H1 (cell line): ENCODE measurements around the gene FOXP4. TPM values are rescaled to one million over a fixed set of nuclear protein-coding genes. Genes with fewer than 3 reads are reported as not detected.
A peak's percentile ranks its signal among the peaks of the same experiment; 100 is the strongest.

Experiments used
- ASH2L ChIP-seq: fragments of 200-600, 300-600 bp; sonication (generic); IDR thresholded peaks from one replicate; pipeline ENCODE4 v1.7.1; 2017; ENCODE audit warnings: low read length
- BACH1 ChIP-seq: IDR thresholded peaks from 2 replicates; pipeline ENCODE4 v1.6.1; 2012; ENCODE audit warnings: low read length, improper control_type of control experiment
- CBX8 ChIP-seq: fragments of 300-800, 300-1000 bp; sonication (generic); IDR thresholded peaks from 2 replicates; pipeline ENCODE4 v1.7.1; 2016; ENCODE audit warnings: low read depth, low read length, borderline replicate concordance
- EGR1 ChIP-seq: IDR thresholded peaks from 2 replicates; pipeline ENCODE4 v1.6.1; 2011; ENCODE audit warnings: low read depth, low read length, borderline replicate concordance
- EZH2 ChIP-seq: fragments of 200-600 bp; sonication (generic); IDR thresholded peaks from 2 replicates; pipeline ENCODE4 v1.7.1; 2012; ENCODE audit warnings: low read depth, mild to moderate bottlenecking, moderate library complexity, low read length, inconsistent platforms; ENCODE audit not compliant: severe bottlenecking
- HDAC2 ChIP-seq, 2 experiments: fragments of 300-600 bp in 1 of 2; sonication (generic) in 1 of 2; IDR thresholded peaks; 2 replicates each; pipeline ENCODE4 v1.6.1; 2011 to 2012; ENCODE audit warnings: low read depth in 2 of 2, low read length in 2 of 2, mild to moderate bottlenecking in 2 of 2, moderate library complexity in 2 of 2, borderline replicate concordance in 1 of 2, inconsistent platforms in 1 of 2
- JUN ChIP-seq: IDR thresholded peaks from 2 replicates; pipeline ENCODE4 v1.6.1; 2011; ENCODE audit warnings: low read depth, mild to moderate bottlenecking, improper control_type of control experiment, low read length
- KDM4A ChIP-seq: IDR thresholded peaks from one replicate; pipeline ENCODE4 v1.7.1; 2012; ENCODE audit warnings: low read depth, mild to moderate bottlenecking, moderate library complexity, low read length, inconsistent platforms; ENCODE audit not compliant: severe bottlenecking
- KDM5A ChIP-seq: fragments of 200-600 bp; IDR thresholded peaks from 2 replicates; pipeline ENCODE4 v1.7.1; 2012; ENCODE audit warnings: mild to moderate bottlenecking, low read length, inconsistent platforms, mixed read lengths
- MAFK ChIP-seq: IDR thresholded peaks from 2 replicates; pipeline ENCODE4 v1.6.1; 2012; ENCODE audit warnings: low read depth, mild to moderate bottlenecking, improper control_type of control experiment, low read length
- POU5F1 ChIP-seq: IDR thresholded peaks from 2 replicates; pipeline ENCODE4 v1.6.1; 2011; ENCODE audit warnings: low read depth, mild to moderate bottlenecking, low read length, moderate library complexity
- RBBP5 ChIP-seq: IDR thresholded peaks from 2 replicates; pipeline ENCODE4 v1.7.1; 2012; ENCODE audit warnings: low read depth, mild to moderate bottlenecking, inconsistent platforms, low read length, moderate library complexity, borderline replicate concordance
- RNF2 ChIP-seq: fragments of 200-900, 300-1000 bp; sonication (generic); IDR thresholded peaks from 2 replicates; pipeline ENCODE4 v1.7.1; 2016; ENCODE audit warnings: borderline replicate concordance, low read depth, mild to moderate bottlenecking, antibody characterized with exemption, low read length; ENCODE audit not compliant: poor library complexity, severe bottlenecking; ENCODE audit errors: missing control alignments
- RXRA ChIP-seq: IDR thresholded peaks from 2 replicates; pipeline ENCODE4 v1.6.1; 2011; ENCODE audit warnings: low read depth, mild to moderate bottlenecking, low read length, moderate library complexity; ENCODE audit not compliant: insufficient read depth
- SIRT6 ChIP-seq: IDR thresholded peaks from one replicate; pipeline ENCODE4 v1.7.1; 2012; ENCODE audit warnings: low read length, inconsistent platforms
- SIX5 ChIP-seq: IDR thresholded peaks from 2 replicates; pipeline ENCODE4 v1.6.1; 2011; ENCODE audit warnings: mild to moderate bottlenecking, low read depth, low read length
- SP1 ChIP-seq: IDR thresholded peaks from 2 replicates; pipeline ENCODE4 v1.6.1; 2011; ENCODE audit warnings: low read depth, low read length
- SUZ12 ChIP-seq: fragments of 200-600 bp; sonication (generic); IDR thresholded peaks from 2 replicates; pipeline ENCODE4 v1.6.1; 2012; ENCODE audit warnings: mild to moderate bottlenecking, inconsistent platforms, low read length, moderate library complexity, mixed read lengths
- TAF7 ChIP-seq: optimal IDR thresholded peaks from 2 replicates; pipeline ENCODE3; 2011; ENCODE audit warnings: low read depth, mild to moderate bottlenecking, inconsistent platforms, low read length, moderate library complexity, borderline replicate concordance
- TBP ChIP-seq: IDR thresholded peaks from 2 replicates; pipeline ENCODE4 v1.6.1; 2011; ENCODE audit warnings: low read depth, low read length, improper control_type of control experiment
- TEAD4 ChIP-seq: IDR thresholded peaks from 2 replicates; pipeline ENCODE4 v1.6.1; 2012; ENCODE audit warnings: low read depth, low read length, inconsistent platforms, mixed read lengths
- polyA plus RNA-seq, 7 experiments: library from polyadenylated mRNA; depleted of rRNA in 3 of 7; stranded (reverse) in 5 of 7; unstranded in 2 of 7; fragments of >200 nt in 5 of 7; fragments of 200-250 nt in 2 of 7; gene quantifications; 1 replicate in 5 of 7; 2 replicates in 1 of 7; 4 replicates in 1 of 7; pipeline versions ENCODE4 v1.2.1 to v1.2.3, GENCODE V29; 2011 to 2013; ENCODE audit warnings: missing spikeins in 2 of 7, mixed read lengths in 2 of 7
- total RNA-seq: library from RNA; stranded (reverse); fragmentation: NEBNext Ultra II Directional; extraction: Animal tissue kit (Norgen Biotek cat#: 25700); gene quantifications from 2 replicates; pipeline ENCODE4 v1.2.1, GENCODE V29; 2021
- TF ChIP-seq, protein P1 (sequence below): IDR thresholded peaks from 2 replicates; pipeline ENCODE4 v1.6.1; 2011; ENCODE audit warnings: low read depth, mild to moderate bottlenecking, low read length; ENCODE audit not compliant: insufficient read depth

Gene FOXP4
- total and polyA plus RNA-seq, 2 of the 8 experiments (the other 6 are each of a cell fraction or from before 2014, with no cell fraction given): 4.8 to 13.3 TPM

DNA sequence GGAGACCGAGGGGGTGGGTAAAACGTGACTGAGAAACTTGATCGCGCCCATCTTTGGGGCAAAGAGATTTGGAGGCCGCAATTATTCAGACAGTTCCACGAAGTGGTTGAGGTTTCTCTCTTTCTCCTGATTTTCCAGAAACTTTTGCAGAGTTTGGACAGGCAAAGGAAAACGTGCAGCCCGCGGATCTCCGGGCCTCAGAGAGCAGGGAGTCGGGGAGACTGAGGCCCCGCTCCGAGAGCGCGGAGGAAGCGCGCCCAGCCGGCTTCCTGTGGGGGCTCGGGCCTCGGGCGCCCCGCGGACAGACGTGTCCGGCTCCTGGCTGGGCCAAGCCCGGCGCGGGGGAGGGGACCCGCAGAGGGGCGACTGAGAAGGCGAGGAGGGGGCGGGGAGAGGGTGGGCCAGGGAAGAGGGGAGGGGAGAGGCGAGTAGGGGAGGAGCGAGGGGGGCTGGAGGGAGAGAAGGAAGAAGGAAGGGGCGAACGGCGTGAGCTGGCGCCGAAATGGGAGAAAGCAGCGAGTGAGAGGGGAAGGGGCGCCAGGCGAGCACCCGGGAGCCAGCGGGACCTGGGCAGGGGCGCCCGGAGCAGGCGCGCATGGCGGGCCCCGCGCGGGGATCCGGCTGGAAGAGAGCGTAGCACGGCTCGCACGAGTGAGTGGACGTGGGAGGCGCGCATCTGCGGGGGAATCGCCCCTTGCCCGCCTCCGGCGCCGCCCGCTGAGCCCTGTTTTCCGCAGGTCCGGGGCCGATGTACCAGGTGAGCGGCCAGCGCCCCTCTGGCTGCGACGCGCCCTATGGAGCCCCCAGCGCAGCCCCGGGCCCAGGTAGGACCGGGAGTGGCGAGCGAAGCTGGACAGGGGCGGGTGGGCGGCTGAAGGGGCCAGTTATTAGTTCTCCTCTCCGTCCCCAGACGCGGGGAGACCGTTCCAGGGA is 92.1 kb downstream of the FOXP4 start, which contains the start of gene MDFI (continued):
- TF ChIP-seq TEAD4 (no peak), TAF7 (no peak), ASH2L (no peak), HDAC2 (IDR thresholded peaks at IDR 0.05; ENCODE audit: borderline replicate concordance in 1 of 2, low read depth in 2 of 2, low read length in 2 of 2) (0 out of 4 replicates have a peak, but pooled peaks of 1 of the 2 experiments have one; percentile 4), SIX5 (no peak), RBBP5 (0 out of 2 replicates have a peak, but pooled peaks have one; percentile 43), BACH1 (no peak), SIRT6 (no peak), POU5F1 (no peak), TBP (no peak), EZH2 (peak; percentile 3), SUZ12 (peak; percentile 4; the same call in 1 of the 2 replicates), RNF2 (peak; percentile 50), EGR1 (no peak), MAFK (no peak), CBX8 (no peak), RXRA (no peak), KDM4A (peak; percentile 88), JUN (no peak), KDM5A (no peak), SP1 (no peak)
- TF ChIP-seq, protein P1, sequence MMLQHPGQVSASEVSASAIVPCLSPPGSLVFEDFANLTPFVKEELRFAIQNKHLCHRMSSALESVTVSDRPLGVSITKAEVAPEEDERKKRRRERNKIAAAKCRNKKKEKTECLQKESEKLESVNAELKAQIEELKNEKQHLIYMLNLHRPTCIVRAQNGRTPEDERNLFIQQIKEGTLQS: no peak
